MV-4-11 (cell line): ENCODE results near the gene TDRKH.
A peak's percentile ranks its signal among the peaks of the same experiment; 100 is the strongest.
"Not testable (repeated sequence)": the region's sequence is repeated elsewhere in the genome, so short reads cannot be mapped to it uniquely, and the experiment has no call there.

Experiments used
- DNase-seq: peaks from one replicate; lab custom pipeline; 2025; lab: John Stamatoyannopoulos, UW

TDRKH gene

GRCh38 chr1:151801846-151802245 lies 11.5 kb upstream of the TDRKH start:
- no peak for DNase-seq

DNA sequence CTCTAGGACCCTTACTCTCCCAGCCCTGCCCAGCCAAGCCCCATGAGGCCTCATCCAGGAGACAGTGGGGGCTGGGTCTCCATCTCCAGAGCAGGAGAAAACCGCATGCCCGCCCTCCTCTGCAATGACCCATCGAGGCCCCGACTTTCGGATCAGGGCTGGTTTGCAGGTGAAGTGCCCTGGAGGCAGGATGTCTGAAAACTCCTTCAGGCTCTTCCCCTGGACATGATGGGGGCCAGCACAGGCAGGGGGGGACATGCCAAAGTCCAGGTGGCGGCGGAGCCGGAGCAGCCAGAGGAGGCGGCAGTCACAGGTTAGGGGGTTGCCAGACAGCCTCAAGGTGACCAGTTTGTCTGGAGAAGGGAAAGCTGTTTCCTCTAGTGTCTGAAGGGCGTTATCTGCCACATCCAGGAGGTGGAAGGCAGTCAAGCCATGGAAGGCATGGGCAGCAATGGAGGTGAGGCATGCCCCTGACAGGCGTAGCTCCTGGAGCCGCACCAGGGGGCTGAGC lies 11.1 kb upstream of the TDRKH start:
- no peak for DNase-seq

- no peak for DNase-seq
Measured at GRCh38 chr1:151800830-151801229, 10.5 kb upstream of the TDRKH start.

DNA sequence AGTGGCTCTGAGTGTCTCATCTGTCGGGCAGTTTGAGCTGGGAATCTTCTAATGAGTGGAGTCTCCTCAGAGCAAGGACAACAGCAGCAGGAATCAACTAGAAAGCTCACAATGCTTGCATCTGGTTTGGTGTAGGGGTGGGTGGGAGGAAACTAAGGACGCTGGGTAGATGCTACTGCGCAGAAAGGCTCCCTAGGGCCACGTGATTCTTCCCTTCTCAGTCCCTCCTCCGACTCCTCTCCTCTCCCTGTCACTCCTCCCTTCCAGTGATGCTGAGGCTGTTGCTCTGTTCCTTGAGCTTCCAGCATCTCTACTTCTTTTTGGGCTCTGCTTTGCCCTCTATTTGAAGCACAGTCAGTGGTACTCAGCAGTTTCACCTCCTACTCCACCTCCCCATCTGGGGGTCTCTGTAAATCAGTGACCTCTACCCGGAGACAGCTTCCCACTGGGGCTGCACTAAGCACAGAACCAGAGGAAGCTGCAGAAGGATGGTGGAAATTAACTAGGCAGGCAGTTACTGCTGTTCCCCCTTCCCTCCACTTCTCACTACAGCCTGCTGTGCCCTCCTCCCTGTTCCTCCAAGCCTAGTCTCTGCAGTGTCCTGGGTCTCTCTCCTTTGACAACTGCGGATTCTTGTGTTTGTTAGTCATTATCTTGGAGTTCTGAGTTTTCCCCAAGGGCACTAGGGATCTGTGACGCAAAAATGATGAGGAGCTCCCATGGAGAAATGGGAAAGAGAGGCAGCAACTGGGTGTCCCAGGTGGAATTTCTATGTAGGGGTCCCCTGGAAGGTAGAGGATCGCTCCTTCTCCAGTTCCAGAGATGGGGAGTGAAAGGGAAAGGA lies 9.1 kb upstream of the TDRKH start:
- DNase-seq, result no peak

DNA sequence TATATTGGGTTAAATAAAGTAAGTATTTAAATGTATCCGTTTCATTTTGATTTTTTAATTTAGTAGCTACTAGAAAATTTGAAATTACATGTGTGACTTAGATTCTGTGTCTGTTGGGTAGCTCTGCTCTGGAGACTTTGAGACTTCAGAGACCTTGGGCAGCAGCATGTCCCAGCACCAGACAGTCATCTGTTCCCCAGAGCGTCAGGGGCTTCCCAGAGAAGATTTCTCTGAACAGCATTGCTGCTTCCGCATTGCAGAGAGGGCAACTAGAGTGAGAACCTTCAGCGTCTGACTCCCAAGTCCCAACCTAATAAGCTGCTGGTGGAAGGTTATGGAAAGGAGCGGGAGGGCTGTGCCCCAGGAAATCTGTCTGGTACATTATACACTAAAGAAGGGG lies 8.3 kb upstream of the TDRKH start:
- DNase-seq, result no peak

DNA sequence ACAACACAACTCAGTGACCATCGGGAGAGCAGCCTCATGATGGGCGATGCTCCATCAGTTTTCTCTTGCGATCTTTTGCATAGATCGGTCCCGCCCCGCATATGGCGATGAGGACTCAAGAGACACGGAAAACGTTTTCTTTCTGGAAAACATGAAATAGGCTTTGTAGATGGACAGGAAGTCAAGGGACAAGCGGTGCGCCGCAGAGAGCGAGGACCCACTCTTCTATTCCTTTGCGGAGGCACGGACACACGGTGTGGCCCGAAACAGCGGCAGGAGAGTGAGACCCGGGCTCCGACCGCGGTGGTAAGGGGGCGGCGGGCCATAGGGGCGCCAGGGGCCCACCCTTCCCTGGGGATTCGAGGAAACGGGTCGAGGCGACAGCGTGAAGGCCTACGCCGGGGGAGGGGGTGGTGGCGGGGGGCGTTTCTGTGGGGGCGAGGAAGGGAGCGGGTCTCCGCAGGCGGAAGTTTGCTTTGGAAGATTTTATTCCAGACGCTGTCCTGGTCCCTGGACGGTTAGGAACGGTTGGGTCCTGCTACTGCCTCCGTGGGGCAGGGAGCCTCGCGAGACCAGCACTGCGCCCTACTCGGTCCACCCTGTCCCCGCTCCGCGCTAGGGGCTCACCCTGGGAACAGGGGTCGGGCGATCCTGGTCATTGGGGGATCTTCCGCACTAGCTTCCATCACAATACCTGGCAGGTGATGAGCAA lies 796 bp upstream of the TDRKH start:
- DNase-seq, result no peak

DNA sequence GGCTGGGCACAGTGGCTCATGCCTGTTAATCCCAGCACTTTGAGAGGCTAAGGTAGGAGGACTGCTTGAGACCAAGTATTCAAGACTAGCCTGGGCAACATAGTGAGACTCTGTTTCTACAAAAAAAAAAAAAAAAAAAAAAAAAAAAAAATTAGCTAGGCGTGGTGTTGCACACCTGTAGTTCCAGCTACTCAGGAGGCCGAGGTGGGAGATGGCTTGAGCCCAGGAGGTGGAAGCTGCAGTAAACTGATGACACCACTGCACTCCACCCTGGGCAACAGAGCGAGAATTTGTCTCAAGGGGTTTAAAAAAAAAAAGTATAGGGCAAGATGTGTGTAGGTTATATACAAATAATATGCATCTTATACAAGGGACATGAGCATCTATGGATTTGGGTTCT lies 2.6 kb downstream of the TDRKH start:
- DNase-seq, result no peak

DNA sequence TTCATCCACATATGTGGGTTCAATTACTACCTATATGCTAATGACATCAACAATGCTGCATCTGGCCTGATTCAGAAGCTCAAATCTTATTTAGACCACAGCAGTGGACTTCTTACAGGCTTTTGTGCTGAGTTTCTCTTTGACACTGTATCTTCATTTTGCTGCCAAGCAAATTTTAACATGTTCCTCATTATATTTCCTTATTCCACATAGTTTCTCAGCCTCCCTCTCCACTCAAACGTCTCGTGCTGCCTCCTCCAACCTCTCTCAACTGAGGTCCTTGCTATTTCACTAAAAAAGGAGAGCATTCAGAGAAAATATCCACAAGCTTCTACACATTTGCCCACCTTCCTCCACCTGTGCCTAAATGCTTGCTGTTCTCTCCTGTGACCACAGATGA lies 6.5 kb downstream of the TDRKH start:
- no peak for DNase-seq

DNA sequence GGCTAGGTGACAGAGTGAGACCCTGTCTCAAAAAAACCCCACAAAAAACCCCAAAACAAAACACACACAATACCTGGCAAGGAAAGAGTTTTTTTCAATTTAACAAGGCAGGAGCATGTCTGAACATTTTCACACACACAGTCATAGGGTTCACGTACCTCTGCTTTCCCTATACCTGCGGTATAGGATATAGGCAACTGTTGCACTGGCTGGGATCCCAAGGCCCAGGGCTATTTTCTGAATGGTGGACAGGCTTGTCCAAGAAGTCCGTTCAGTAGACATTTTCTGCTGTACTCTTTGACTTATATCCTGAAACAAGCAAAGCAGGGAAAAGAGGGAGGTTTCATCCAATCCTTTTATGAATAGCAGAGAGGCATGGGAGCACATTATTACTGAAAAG lies 7.6 kb downstream of the TDRKH start:
- no peak for DNase-seq

GRCh38 chr1:151782026-151782425 lies 8.3 kb downstream of the TDRKH start:
- DNase-seq, result not testable (repeated sequence)

GRCh38 chr1:151780736-151781135 lies 9.6 kb downstream of the TDRKH start:
- DNase-seq, result peak; percentile 50

DNA sequence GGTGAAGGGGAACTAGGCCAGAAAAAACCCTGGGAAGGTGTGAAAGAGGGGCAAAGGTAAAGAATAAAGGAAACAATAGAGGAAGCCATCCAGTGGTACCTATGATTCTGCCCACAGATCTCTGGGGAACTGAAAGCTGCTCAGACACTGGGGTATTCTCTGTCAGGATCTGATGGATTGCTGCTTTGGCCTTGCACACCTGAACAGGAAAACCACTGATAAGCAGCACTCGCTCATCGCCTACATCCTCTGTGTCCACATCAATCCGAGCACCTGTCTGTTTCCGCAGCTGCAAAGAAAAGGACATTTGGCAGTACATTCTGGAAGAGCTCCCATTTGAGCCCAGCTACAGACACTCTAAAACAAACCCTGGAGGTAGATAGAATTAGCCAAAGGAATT lies 10.4 kb downstream of the TDRKH start:
- no peak for DNase-seq

DNA sequence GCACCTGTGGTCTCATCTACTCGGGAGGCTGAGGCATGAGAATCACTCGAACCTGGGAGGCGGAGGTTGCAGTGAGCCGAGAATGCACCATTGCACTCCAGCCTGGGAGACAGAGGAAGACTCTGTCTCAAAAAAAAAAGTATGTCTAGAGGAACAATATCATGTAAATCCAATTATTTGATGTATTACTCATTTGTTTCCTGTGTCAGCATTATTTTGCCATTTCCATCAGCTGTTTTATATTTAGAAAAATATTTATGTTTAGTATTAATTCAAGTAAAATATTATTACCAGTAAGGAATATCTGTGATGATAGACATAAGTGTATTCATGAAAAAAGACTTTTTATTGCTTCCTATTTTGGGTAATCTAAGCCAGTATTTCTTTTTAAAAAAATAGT lies 13.0 kb downstream of the TDRKH start:
- DNase-seq, result no peak

GRCh38 chr1:151776665-151777062 lies 13.6 kb downstream of the TDRKH start:
- no peak for DNase-seq

- DNase-seq, result no peak
Measured at GRCh38 chr1:151775894-151776664, 14.2 kb downstream of the TDRKH start.

GRCh38 chr1:151774256-151774922 lies 15.9 kb downstream of the TDRKH start:
- DNase-seq, result no peak

DNA sequence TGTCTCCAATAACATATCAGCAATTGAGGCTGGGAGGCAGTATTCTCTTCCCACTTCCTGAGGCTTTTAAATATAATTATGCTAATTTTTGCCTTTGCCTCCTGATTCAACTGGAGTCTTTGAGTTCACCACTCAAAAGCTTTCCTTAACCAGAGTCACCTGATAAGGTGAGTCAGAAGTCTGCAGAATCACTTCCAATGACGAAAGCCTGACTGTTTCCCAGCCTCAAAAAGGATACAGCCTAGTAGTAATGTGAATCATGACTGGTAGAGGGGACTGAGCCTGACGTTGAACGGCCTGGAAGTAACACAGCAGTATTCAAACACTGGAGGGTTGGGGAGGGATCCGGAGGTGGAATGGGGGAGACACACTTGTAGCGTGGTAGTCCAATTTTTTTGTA lies 16.6 kb downstream of the TDRKH start:
- no peak for DNase-seq

DNA sequence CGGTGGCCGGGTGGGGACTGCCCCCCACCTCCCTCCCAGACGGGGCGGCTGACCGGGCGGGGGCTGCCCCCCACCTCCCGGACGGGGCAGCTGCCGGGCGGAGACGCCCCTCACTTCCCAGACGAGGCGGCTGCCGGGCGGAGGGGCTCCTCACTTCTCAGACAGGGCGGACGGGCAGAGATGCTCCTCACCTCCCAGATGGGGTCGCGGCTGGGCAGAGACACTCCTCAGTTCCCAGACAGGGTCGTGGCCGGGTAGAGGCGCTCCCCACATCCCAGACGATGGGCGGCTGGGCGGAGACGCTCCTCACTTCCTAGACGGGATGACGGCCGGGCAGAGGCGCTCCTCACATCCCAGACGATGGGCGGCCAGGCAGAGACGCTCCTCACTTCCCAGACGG lies 21.0 kb downstream of the TDRKH start:
- DNase-seq, result not testable (repeated sequence)

GRCh38 chr1:151768351-151769066 lies 21.8 kb downstream of the TDRKH start:
- DNase-seq, result peak; percentile 96

GRCh38 chr1:151763990-151764389 lies 26.3 kb downstream of the TDRKH start:
- DNase-seq, result no peak
